Esophagus (tissue), 2 donors: ENCODE data around the gene LSAMP. TPM values are rescaled to one million over a fixed set of nuclear protein-coding genes. Genes with fewer than 3 reads are reported as not detected.

Source experiments
- H3K27ac ChIP-seq, 2 donors: one replicate each; pipeline ENCODE4 v1.5.1; 2013; ENCODE audit warnings: low read depth in 2 of 2, mild to moderate bottlenecking in 2 of 2, inconsistent platforms in 1 of 2, low read length in 1 of 2, moderate library complexity in 1 of 2
- H3K27me3 ChIP-seq, 2 donors: one replicate each; pipeline ENCODE4 v1.6.1; 2013; ENCODE audit warnings: low read length in 2 of 2, control low read depth in 1 of 2, mild to moderate bottlenecking in 1 of 2; ENCODE audit not compliant: insufficient read depth in 2 of 2, control insufficient read depth in 1 of 2
- H3K36me3 ChIP-seq, 2 donors: one replicate each; pipeline ENCODE4 v1.6.1; 2013; ENCODE audit warnings: low read length in 1 of 2; ENCODE audit not compliant: control insufficient read depth in 2 of 2, insufficient read depth in 2 of 2
- H3K4me1 ChIP-seq, 2 donors: one replicate each; pipeline ENCODE4 v1.6.1; 2013; ENCODE audit warnings: low read length in 1 of 2; ENCODE audit not compliant: control insufficient read depth in 2 of 2, insufficient read depth in 2 of 2
- H3K4me3 ChIP-seq, 2 donors: one replicate each; pipeline ENCODE4 v1.5.1; 2013; ENCODE audit warnings: low read length in 2 of 2, mild to moderate bottlenecking in 2 of 2, low read depth in 1 of 2, moderate library complexity in 1 of 2
- H3K9me3 ChIP-seq, 2 donors: one replicate each; pipeline ENCODE4 v1.6.1; 2013; ENCODE audit warnings: mild to moderate bottlenecking in 2 of 2, low read depth in 1 of 2, low read length in 1 of 2, moderate library complexity in 1 of 2; ENCODE audit not compliant: control insufficient read depth in 2 of 2, insufficient read depth in 1 of 2
- whole genome bisulfite sequencing, 2 donors: extraction: QIAGEN DNeasy Blood & Tissue Kit; methylation state at CpG; one replicate each; pipeline ENCODE4 v1.1.7; 2013; 5-methylcytosine and 5-hydroxymethylcytosine counted together
- polyA plus RNA-seq, 2 donors: library from polyadenylated mRNA; stranded (reverse); fragments of 200-250 nt; gene quantifications; one replicate each; pipeline ENCODE4 v1.2.3, GENCODE V29; 2013
- donor health status: healthy with polysubstance abuse.
- donor health status: Bipolar disorder and iron deficiency.

The LSAMP gene
- polyA plus RNA-seq, 2 donors = 0.10 to 0.16 TPM

- Histone ChIP-seq H3K27ac (no peak overlapping the region), H3K27me3 (no peaks in the 10 kb centered on the region), H3K4me3 (no peak overlapping the region), H3K9me3 (no peaks in the 10 kb centered on the region), H3K36me3 (no peaks in the 10 kb centered on the region), H3K4me1 (no peaks in the 10 kb centered on the region)
- 67 to 76% methylated on average over 1 of the region's 1 CpG for WGBS, 2 donors
Measured at GRCh38 chr3:115875460-115875859, 569.8 kb downstream of the LSAMP start.

GRCh38 chr3:115871735-115872134 lies 573.6 kb downstream of the LSAMP start:
- Histone ChIP-seq H3K27ac (no peak overlapping the region), H3K27me3 (no peaks in the 10 kb centered on the region), H3K4me3 (no peak overlapping the region), H3K4me1 (no peaks in the 10 kb centered on the region), H3K9me3 (no peaks in the 10 kb centered on the region), H3K36me3 (no peaks in the 10 kb centered on the region)

DNA sequence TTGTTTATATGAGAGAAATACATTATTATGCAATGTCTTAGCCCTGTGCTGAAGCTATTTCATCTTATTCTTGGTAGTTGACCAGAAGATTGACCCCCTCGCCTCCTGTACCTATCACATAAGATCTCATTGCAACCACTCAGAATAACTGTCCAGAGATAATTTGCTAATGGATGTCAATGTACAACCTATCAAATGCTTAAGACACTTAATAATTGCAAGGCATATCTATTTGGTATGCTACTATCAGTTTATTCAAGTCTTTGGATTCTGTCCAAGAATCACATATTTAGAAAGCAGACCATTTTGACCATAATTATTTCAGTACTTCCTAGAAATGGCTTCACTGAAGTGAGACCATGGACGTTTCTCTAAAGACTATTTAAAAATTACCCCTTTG lies 580.4 kb downstream of the LSAMP start:
- 61 to 66% methylated on average over 2 of the region's 2 CpGs for WGBS, 2 donors
- Histone ChIP-seq H3K4me3 (no peak overlapping the region), H3K9me3 (no peaks in the 10 kb centered on the region), H3K4me1 (no peaks in the 10 kb centered on the region), H3K27ac (no peak overlapping the region), H3K36me3 (no peaks in the 10 kb centered on the region), H3K27me3 (no peaks in the 10 kb centered on the region)

DNA sequence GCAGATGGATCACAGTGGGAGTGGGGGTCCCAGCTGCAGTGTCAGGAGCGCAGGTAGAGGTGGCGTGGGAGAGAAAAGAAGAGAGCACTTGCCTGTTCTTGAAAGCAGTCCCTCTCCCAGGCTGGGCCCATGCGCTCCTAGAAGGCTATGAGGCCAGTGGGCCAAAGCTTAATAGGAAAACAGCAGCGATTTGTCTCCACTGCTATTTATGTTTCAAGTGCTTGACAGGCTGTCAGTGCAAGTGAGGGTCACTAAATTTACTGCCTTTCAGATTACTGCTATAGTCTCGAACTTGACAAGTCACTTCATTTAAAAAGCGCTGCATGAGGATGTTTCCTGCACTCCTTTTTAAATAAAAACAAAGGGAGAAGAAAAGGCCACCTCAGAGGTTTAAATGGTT lies 582.4 kb downstream of the LSAMP start:
- H3K9me3 ChIP-seq = no peaks in the 10 kb centered on the region
- no peak overlapping the region for H3K27ac ChIP-seq
- no peaks in the 10 kb centered on the region for H3K4me1 ChIP-seq
- no peak overlapping the region for H3K4me3 ChIP-seq
- H3K36me3 ChIP-seq = no peaks in the 10 kb centered on the region
- no peaks in the 10 kb centered on the region for H3K27me3 ChIP-seq
- WGBS, 2 donors = 72 to 78% methylated on average over 6 of the region's 6 CpGs

DNA sequence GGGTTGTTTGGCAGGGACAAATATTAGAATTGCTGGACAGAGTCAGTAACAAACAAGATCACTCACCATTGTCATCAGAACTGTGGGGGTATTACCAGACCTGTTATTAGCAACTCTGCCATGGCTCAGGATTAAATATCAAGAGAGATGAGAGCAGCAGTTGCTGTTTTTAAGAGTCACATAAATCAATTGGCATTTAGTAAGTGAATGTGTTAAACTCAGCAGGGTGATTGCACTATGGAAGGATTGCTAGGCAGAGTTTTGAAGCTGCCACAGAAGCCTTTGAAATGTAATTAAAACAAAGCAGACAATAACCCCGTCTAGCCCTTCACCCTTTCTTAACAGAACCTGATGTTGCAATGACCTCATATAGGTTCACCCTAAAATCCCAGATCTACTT lies 583.2 kb downstream of the LSAMP start:
- Histone ChIP-seq H3K4me3 (no peak overlapping the region), H3K4me1 (no peaks in the 10 kb centered on the region), H3K9me3 (no peaks in the 10 kb centered on the region), H3K27me3 (no peaks in the 10 kb centered on the region), H3K36me3 (no peaks in the 10 kb centered on the region), H3K27ac (no peak overlapping the region)
- WGBS, 2 donors = 66 to 75% methylated on average over 1 of the region's 1 CpG

- Histone ChIP-seq H3K9me3 (no peaks in the 10 kb centered on the region), H3K27ac (no peak overlapping the region), H3K36me3 (no peaks in the 10 kb centered on the region), H3K4me1 (no peaks in the 10 kb centered on the region), H3K4me3 (no peak overlapping the region), H3K27me3 (no peaks in the 10 kb centered on the region)
- 73 to 78% methylated on average over 6 of the region's 6 CpGs for WGBS, 2 donors
Measured at GRCh38 chr3:115861166-115861733, 584.0 kb downstream of the LSAMP start.

DNA sequence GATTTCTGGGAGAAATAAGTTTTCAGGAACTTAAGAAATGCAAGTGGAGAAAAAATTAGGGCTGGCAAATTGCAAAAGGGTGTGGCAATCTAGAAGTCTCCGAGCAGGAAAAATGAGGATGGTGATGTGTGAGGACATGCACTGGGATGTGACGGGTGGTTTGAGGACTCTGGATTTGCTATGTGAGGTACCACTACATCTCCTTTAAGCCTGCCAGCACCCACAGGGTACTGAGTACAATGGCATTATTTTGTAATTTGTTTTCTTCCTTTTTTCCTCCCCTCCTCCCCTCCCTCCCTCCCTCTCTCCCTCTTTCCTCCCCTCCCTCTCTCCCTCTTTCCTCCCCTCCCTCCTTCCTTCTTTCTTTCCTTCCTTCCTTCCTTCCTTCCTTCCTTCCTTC lies 584.5 kb downstream of the LSAMP start:
- H3K9me3 ChIP-seq = no peaks in the 10 kb centered on the region
- no peak overlapping the region for H3K4me3 ChIP-seq
- H3K4me1 ChIP-seq = no peaks in the 10 kb centered on the region
- H3K36me3 ChIP-seq = no peaks in the 10 kb centered on the region
- no peak overlapping the region for H3K27ac ChIP-seq
- no peaks in the 10 kb centered on the region for H3K27me3 ChIP-seq
- 53 to 73% methylated on average over 2 of the region's 2 CpGs for WGBS, 2 donors

- H3K4me3 ChIP-seq = no peak overlapping the region
Measured at GRCh38 chr3:115859002-115859807, 586.1 kb downstream of the LSAMP start.

GRCh38 chr3:115857518-115858136 lies 587.7 kb downstream of the LSAMP start:
- H3K36me3 ChIP-seq = no peaks in the 10 kb centered on the region
- no peaks in the 10 kb centered on the region for H3K27me3 ChIP-seq
- 33 to 38% methylated on average over 3 of the region's 3 CpGs for WGBS, 2 donors
- H3K4me3 ChIP-seq = no peak overlapping the region
- no peak overlapping the region for H3K27ac ChIP-seq
- H3K9me3 ChIP-seq = no peaks in the 10 kb centered on the region
- H3K4me1 ChIP-seq = no peaks in the 10 kb centered on the region

More at GRCh38 chr3:115859002-115859807, 586.1 kb downstream of the LSAMP start:
- 29 to 44% methylated on average over 4 of the region's 4 CpGs for WGBS, 2 donors
- Histone ChIP-seq H3K4me1 (no peaks in the 10 kb centered on the region), H3K36me3 (no peaks in the 10 kb centered on the region), H3K9me3 (no peaks in the 10 kb centered on the region), H3K27me3 (no peaks in the 10 kb centered on the region), H3K27ac (no peak overlapping the region)
